A549 (cell line): Measurements from ENCODE around the gene STPG2. TPM values are rescaled to one million over a fixed set of nuclear protein-coding genes. Genes with fewer than 3 reads are reported as not detected.

ENCODE experiments used
- ATAC-seq, 2 experiments: fragments of 200-7000 bp in 1 of 2; fragments of >200 bp in 1 of 2; cut with Nextera tagmentation in 1 of 2; cut with Tn5 transposase in 1 of 2; 3 replicates each; pipeline versions ENCODE4 v1.8.0 to v1.9.1; 2018 to 2020; ENCODE audit warnings: mild to moderate bottlenecking in 1 of 2, moderate library complexity in 1 of 2
- CTCF ChIA-PET: fragments of 300-600 bp; sonication (Branson Sonifier 250); formaldehyde crosslinking; extraction: SDS; loops from one replicate; lab custom pipeline; 2021; ENCODE audit warnings: antibody characterized with exemption, inconsistent platforms; lab: Yijun Ruan, JAX
- POLR2A ChIA-PET: fragments of 350-600 bp; formaldehyde crosslinking; extraction: SDS; loops from one replicate; lab custom pipeline; 2021; ENCODE audit warnings: antibody characterized with exemption, inconsistent platforms; lab: Yijun Ruan, JAX
- DNase-seq, 2 experiments: peaks; one replicate each; pipeline versions ENCODE4 v3.0.0 to v3.0.0-alpha.2; 2011 to 2016; ENCODE audit warnings: low read depth in 1 of 2, low spot score in 1 of 2
- FAIRE-seq: peaks from 2 replicates; lab custom pipeline; 2011; peaks lifted over from hg19 to GRCh38; lab: Jason Lieb, UNC
- H3K27ac ChIP-seq, 2 experiments: fragments of >200 bp; sonication (Bioruptor Twin); formaldehyde crosslinking; 3 replicates each; pipeline ENCODE4 v1.5.1; 2016 to 2017
- H3K4me1 ChIP-seq: fragments of >200 bp; sonication (Bioruptor Twin); formaldehyde crosslinking; 3 replicates; pipeline ENCODE4 v1.6.1; 2016
- H3K4me2 ChIP-seq: fragments of >200 bp; sonication (Bioruptor Twin); formaldehyde crosslinking; 3 replicates; pipeline ENCODE4 v1.6.1; 2016
- H3K4me3 ChIP-seq: fragments of >200 bp; sonication (Bioruptor Twin); formaldehyde crosslinking; 3 replicates; pipeline ENCODE4 v1.5.1; 2016
- H3K9me3 ChIP-seq: fragments of >200 bp; sonication (Bioruptor Twin); formaldehyde crosslinking; 3 replicates; pipeline ENCODE4 v1.6.1; 2016
- CHD4 ChIP-seq: fragments of 200-600 bp; sonication (generic); IDR thresholded peaks from 2 replicates; pipeline ENCODE4 v1.6.1; 2016; ENCODE audit warnings: antibody characterized with exemption, mild to moderate bottlenecking, borderline replicate concordance
- CTCF ChIP-seq: fragments of >200 bp; sonication (Bioruptor Twin); formaldehyde crosslinking; IDR thresholded peaks from 3 replicates; pipeline ENCODE4 v1.5.1; 2016
- EHMT2 ChIP-seq: fragments of 200-600 bp; sonication (generic); IDR thresholded peaks from 2 replicates; pipeline ENCODE4 v1.6.1; 2016; ENCODE audit warnings: antibody characterized with exemption, low read depth, mild to moderate bottlenecking, moderate library complexity
- EP300 ChIP-seq, 2 experiments: fragments of >200 bp; sonication (Bioruptor Twin); formaldehyde crosslinking; IDR thresholded peaks; 2 replicates in 1 of 2; 3 replicates in 1 of 2; pipeline ENCODE4 v1.6.1; 2016 to 2017
- ESRRA ChIP-seq: fragments of 150-350 bp; IDR thresholded peaks from 2 replicates; pipeline ENCODE4 v1.6.1; 2014; ENCODE audit warnings: mild to moderate bottlenecking, low read length, borderline replicate concordance
- FOSB ChIP-seq: fragments of 250-450 bp; sonication (Bioruptor Pico); IDR thresholded peaks from 2 replicates; pipeline ENCODE4 v1.5.0; 2020; ENCODE audit warnings: mild to moderate bottlenecking, moderate library complexity
- FOXS1 ChIP-seq: fragments of 250-450 bp; sonication (Bioruptor Pico); IDR thresholded peaks from 2 replicates; pipeline ENCODE4 v1.5.0; 2020; ENCODE audit warnings: mild to moderate bottlenecking, moderate library complexity
- HMGXB4 ChIP-seq: fragments of 250-450 bp; sonication (Bioruptor Pico); IDR thresholded peaks from 2 replicates; pipeline ENCODE4 v1.5.0; 2021; ENCODE audit warnings: mild to moderate bottlenecking, moderate library complexity, borderline replicate concordance
- HOXB13 ChIP-seq: fragments of 250-450 bp; sonication (Bioruptor Pico); IDR thresholded peaks from 2 replicates; pipeline ENCODE4 v1.5.0; 2020; ENCODE audit warnings: low read depth, mild to moderate bottlenecking, moderate library complexity
- HOXB5 ChIP-seq: fragments of 250-450 bp; sonication (Bioruptor Pico); IDR thresholded peaks from 2 replicates; pipeline ENCODE4 v1.5.0; 2020; ENCODE audit warnings: mild to moderate bottlenecking, moderate library complexity
- JUNB ChIP-seq: fragments of >200 bp; sonication (Bioruptor Twin); formaldehyde crosslinking; IDR thresholded peaks from 2 replicates; pipeline ENCODE4 v1.6.1; 2016
- MAX ChIP-seq: IDR thresholded peaks from 2 replicates; pipeline ENCODE4 v1.6.1; 2012
- MYC ChIP-seq: IDR thresholded peaks from 2 replicates; pipeline ENCODE4 v1.6.1; 2012; ENCODE audit warnings: mild to moderate bottlenecking, inconsistent platforms, low read length, improper control_type of control experiment, borderline replicate concordance
- NFE2L2 ChIP-seq: fragments of 150-350 bp; conservative IDR thresholded peaks from 2 replicates; pipeline ENCODE4 v1.6.1; 2014; ENCODE audit warnings: low read length
- PHF8 ChIP-seq: fragments of 200-600 bp; sonication (generic); IDR thresholded peaks from 2 replicates; pipeline ENCODE4 v1.6.1; 2016; ENCODE audit warnings: low read depth, mild to moderate bottlenecking, antibody characterized with exemption, moderate library complexity, borderline replicate concordance
- POLR2A ChIP-seq: IDR thresholded peaks from 2 replicates; pipeline ENCODE4 v1.6.1; 2012; ENCODE audit warnings: mild to moderate bottlenecking, low read length
- RCOR1 ChIP-seq: fragments of 150-350 bp; IDR thresholded peaks from 2 replicates; pipeline ENCODE4 v1.6.1; 2014; ENCODE audit warnings: antibody characterized with exemption, low read length, low read depth
- SMC3 ChIP-seq: fragments of >200 bp; sonication (Bioruptor Twin); formaldehyde crosslinking; IDR thresholded peaks from 3 replicates; pipeline ENCODE4 v1.6.1; 2018; ENCODE audit warnings: inconsistent platforms
- TFCP2L1 ChIP-seq: fragments of 250-450 bp; sonication (Bioruptor Pico); IDR thresholded peaks from 2 replicates; pipeline ENCODE4 v1.5.0; 2021; ENCODE audit warnings: mild to moderate bottlenecking
- USF2 ChIP-seq: fragments of 450-650 bp; IDR thresholded peaks from 2 replicates; pipeline ENCODE4 v1.6.1; 2014; ENCODE audit warnings: antibody characterized with exemption
- ZNF302 ChIP-seq: fragments of 250-450 bp; sonication (Bioruptor Pico); IDR thresholded peaks from 2 replicates; pipeline ENCODE4 v1.9.0; 2021; ENCODE audit warnings: inconsistent platforms, mild to moderate bottlenecking, moderate library complexity
- WGBS: methylation state at CpG from one replicate; pipeline ENCODE4 v1.1.6; 2017; ENCODE audit errors: missing lambda C conversion rate; 5-methylcytosine and 5-hydroxymethylcytosine counted together
- polyA plus RNA-seq, 4 experiments: library from polyadenylated mRNA; depleted of rRNA in 3 of 4; stranded (reverse); fragments of >200 nt; fragmentation: RNase III in 1 of 4; extraction: RNeasy Plus Mini Kit Qiagen cat#74134 plus additional on column Dnase treatment in 1 of 4; gene quantifications; 2 replicates in 3 of 4; 3 replicates in 1 of 4; pipeline ENCODE4 v1.2.3, GENCODE V29; 2011 to 2017

Gene STPG2
- polyA plus RNA-seq, 2 of the 4 experiments (the other 2 are of a cell fraction), result 0.05 TPM; not detected in 1

GRCh38 chr4:97548186-97548585 lies 595.1 kb downstream of the STPG2 start:
- no peak overlapping the region for H3K27ac ChIP-seq
- FAIRE-seq, result no peak
- CTCF ChIA-PET, result no interaction called here
- no peak for TF ChIP-seq HOXB5 (CRISPR knock-in tag)
- TF ChIP-seq, all 56 proteins: peak for 0
- H3K4me3 ChIP-seq, result no peak overlapping the region
- no peak for DNase-seq
- no peak for ATAC-seq
- no peaks in the 10 kb centered on the region for H3K9me3 ChIP-seq
- no peaks in the 10 kb centered on the region for H3K4me1 ChIP-seq
- POLR2A ChIA-PET, result no interaction called here
- H3K4me2 ChIP-seq, result no peak overlapping the region
- 11% methylated on average over 2 of the region's 2 CpGs for WGBS

GRCh38 chr4:97531351-97531750 lies 611.9 kb downstream of the STPG2 start:
- Histone ChIP-seq H3K4me3 (no peak overlapping the region), H3K4me2 (no peak overlapping the region), H3K4me1 (no peaks in the 10 kb centered on the region), H3K9me3 (no peaks in the 10 kb centered on the region), H3K27ac (no peak overlapping the region)
- FAIRE-seq, result no peak
- DNase-seq, result no peak
- POLR2A ChIA-PET, result no interaction called here
- ATAC-seq, result no peak
- CTCF ChIA-PET, result no interaction called here
- no peak for TF ChIP-seq EHMT2

- no peak for DNase-seq
- CTCF ChIA-PET, result no interaction called here
- Histone ChIP-seq H3K4me3 (no peak overlapping the region), H3K27ac (no peak overlapping the region), H3K9me3 (no peaks in the 10 kb centered on the region), H3K4me2 (no peak overlapping the region), H3K4me1 (no peaks in the 10 kb centered on the region)
- POLR2A ChIA-PET, result no interaction called here
- FAIRE-seq, result no peak
- TF ChIP-seq POLR2A (no peak), CTCF (no peak), NFE2L2 (no peak), PHF8 (no peak), CHD4 (no peak), ESRRA (no peak), EP300 (IDR thresholded peaks at IDR 0.05) (no peak), HOXB13 (CRISPR knock-in tag) (no peak), MYC (no peak), RCOR1 (no peak), SMC3 (no peak)
- WGBS, result 17% methylated on average over 1 of the region's 1 CpG
- no peak for ATAC-seq
These were observed 612.6 kb downstream of the STPG2 start for GRCh38 chr4:97530676-97531075.

GRCh38 chr4:97525236-97525635 lies 618.0 kb downstream of the STPG2 start:
- Histone ChIP-seq H3K4me3 (no peak overlapping the region), H3K27ac (no peak overlapping the region), H3K4me2 (no peak overlapping the region), H3K9me3 (no peaks in the 10 kb centered on the region), H3K4me1 (no peaks in the 10 kb centered on the region)
- DNase-seq (no peak), FAIRE-seq (no peak), ATAC-seq (no peak)
- ChIA-PET POLR2A (no interaction called here), CTCF (no interaction called here)
- TF ChIP-seq JUNB (no peak), HMGXB4 (CRISPR knock-in tag) (no peak), HOXB5 (CRISPR knock-in tag) (no peak), ZNF302 (CRISPR knock-in tag) (no peak), FOXS1 (CRISPR knock-in tag) (no peak), TFCP2L1 (CRISPR knock-in tag) (no peak), USF2 (no peak), FOSB (CRISPR knock-in tag) (no peak), MAX (no peak)
- 19% methylated on average over 3 of the region's 3 CpGs for WGBS
